Frontal cortex (tissue), 4 donors: ENCODE measurements around the gene C1QTNF1. TPM values are rescaled to one million over a fixed set of nuclear protein-coding genes. Genes with fewer than 3 reads are reported as not detected.
"Not testable (repeated sequence)": the region's sequence is repeated elsewhere in the genome, so short reads cannot be mapped to it uniquely, and the experiment has no call there.

Experiments used
- DNase-seq, 2 donors: peaks; one replicate each; pipeline ENCODE4 v3.0.0; 2012; ENCODE audit warnings: low spot score in 2 of 2
- FAIRE-seq: peaks from 2 replicates; lab custom pipeline; 2012; peaks lifted over from hg19 to GRCh38; lab: Jason Lieb, UNC
- total RNA-seq: library from RNA; depleted of rRNA; stranded (reverse); fragments of >200 nt; gene quantifications from one replicate; pipeline ENCODE4 v1.2.3, GENCODE V29; 2014
- donor health status: control.
- donor health status: control.
- donor health status: control.

Gene C1QTNF1
- total RNA-seq, 1 donor from 2014 or later = 0.41 TPM

- DNase-seq = no peak
- no peak for FAIRE-seq
Observed at GRCh38 chr17:79073016-79073705, 49.2 kb downstream of the C1QTNF1 start.

- FAIRE-seq (no peak), DNase-seq (no peak)
Observed at GRCh38 chr17:79073706-79074088, 49.7 kb downstream of the C1QTNF1 start.

- DNase-seq, FAIRE-seq: not testable (repeated sequence)
Observed at GRCh38 chr17:79074121-79074648, 50.2 kb downstream of the C1QTNF1 start.

GRCh38 chr17:79074649-79075445, 50.9 kb downstream of the C1QTNF1 start, which contains the start of gene ENGASE:
ENGASE (plus strand) TSS chr17:79074824; CDS start chr17:79074945, 121 bp downstream.
- no peak for FAIRE-seq
- peak; percentile 99 for DNase-seq

GRCh38 chr17:79075446-79075750, 51.4 kb downstream of the C1QTNF1 start:
- FAIRE-seq (no peak), DNase-seq (no peak)

- no peak for FAIRE-seq
- no peak for DNase-seq
Observed at GRCh38 chr17:79075861-79076406, 52.0 kb downstream of the C1QTNF1 start.

GRCh38 chr17:79077587-79077986, 53.6 kb downstream of the C1QTNF1 start:
- no peak for DNase-seq
- FAIRE-seq = no peak

GRCh38 chr17:79078476-79079190, 54.7 kb downstream of the C1QTNF1 start:
- FAIRE-seq = no peak
- DNase-seq = no peak

GRCh38 chr17:79079421-79080200, 55.6 kb downstream of the C1QTNF1 start:
- FAIRE-seq (no peak), DNase-seq (no peak)

GRCh38 chr17:79080349-79080748, 56.4 kb downstream of the C1QTNF1 start:
- DNase-seq = no peak
- no peak for FAIRE-seq

- FAIRE-seq = no peak
- DNase-seq = no peak
Observed at GRCh38 chr17:79080761-79081290, 56.9 kb downstream of the C1QTNF1 start.

- FAIRE-seq (no peak), DNase-seq (no peak)
Observed at GRCh38 chr17:79081571-79082276, 57.8 kb downstream of the C1QTNF1 start.

GRCh38 chr17:79082311-79083190, 58.6 kb downstream of the C1QTNF1 start:
- DNase-seq (peak; percentile 44 to 74), FAIRE-seq (no peak)

GRCh38 chr17:79083191-79083971, 59.4 kb downstream of the C1QTNF1 start:
- DNase-seq (peak in 1 of 2 donors; percentile 34), FAIRE-seq (no peak)

- FAIRE-seq (no peak), DNase-seq (no peak)
Observed at GRCh38 chr17:79084291-79085153, 60.6 kb downstream of the C1QTNF1 start.
